CD4-positive, alpha-beta T cell treated with Interferon gamma for 1 hour (primary cell): Measurements from ENCODE around the gene HPN.
"Not testable (repeated sequence)": the region's sequence is repeated elsewhere in the genome, so short reads cannot be mapped to it uniquely, and the experiment has no call there.

Source experiments
- DNase-seq: peaks from one replicate; pipeline ENCODE4 v3.0.0-alpha.2; 2020

HPN gene

DNA sequence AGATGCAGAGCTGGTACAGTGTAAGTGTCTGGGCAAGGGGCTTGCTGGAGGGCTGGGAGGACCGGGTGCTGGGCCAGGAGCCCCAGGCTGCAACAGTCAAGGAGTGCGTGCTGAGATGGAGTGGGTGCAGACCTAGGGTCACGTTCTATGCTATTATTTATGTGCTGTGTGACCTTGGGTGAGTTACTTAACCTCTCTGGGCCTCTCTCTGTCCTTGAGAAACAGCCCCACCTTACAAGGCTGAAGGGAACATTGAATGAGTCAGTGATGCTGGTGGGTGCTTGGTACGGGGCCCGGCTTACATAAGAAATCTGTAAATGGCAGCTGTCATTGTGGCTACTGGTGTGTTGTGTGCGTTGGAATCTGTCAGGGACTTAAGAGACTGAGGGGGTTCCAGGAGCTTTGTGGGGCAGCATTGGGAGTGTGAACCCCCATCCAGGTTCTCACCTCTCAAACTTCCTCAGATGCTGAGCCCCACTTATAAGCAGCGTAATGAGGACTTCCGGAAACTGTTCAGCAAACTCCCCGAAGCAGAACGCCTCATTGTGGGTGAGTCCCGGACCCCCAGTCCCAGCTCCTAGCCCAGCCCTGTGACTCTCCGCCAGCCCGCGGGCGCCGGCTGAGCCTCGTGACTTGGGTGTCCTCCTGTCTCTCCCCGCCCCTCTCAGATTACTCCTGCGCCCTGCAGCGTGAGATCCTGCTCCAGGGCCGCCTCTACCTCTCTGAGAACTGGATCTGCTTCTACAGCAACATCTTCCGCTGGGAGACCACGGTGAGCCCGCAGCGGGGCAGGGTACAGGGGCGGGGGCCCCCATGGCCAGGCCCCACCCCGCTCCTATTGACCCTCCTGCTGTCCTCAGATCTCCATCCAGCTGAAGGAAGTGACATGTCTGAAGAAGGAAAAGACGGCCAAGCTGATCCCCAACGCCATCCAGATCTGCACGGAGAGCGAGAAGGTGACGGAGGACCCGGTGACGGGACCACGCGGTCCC, 31.8 kb upstream of the HPN start:
- DNase-seq = no peak

DNA sequence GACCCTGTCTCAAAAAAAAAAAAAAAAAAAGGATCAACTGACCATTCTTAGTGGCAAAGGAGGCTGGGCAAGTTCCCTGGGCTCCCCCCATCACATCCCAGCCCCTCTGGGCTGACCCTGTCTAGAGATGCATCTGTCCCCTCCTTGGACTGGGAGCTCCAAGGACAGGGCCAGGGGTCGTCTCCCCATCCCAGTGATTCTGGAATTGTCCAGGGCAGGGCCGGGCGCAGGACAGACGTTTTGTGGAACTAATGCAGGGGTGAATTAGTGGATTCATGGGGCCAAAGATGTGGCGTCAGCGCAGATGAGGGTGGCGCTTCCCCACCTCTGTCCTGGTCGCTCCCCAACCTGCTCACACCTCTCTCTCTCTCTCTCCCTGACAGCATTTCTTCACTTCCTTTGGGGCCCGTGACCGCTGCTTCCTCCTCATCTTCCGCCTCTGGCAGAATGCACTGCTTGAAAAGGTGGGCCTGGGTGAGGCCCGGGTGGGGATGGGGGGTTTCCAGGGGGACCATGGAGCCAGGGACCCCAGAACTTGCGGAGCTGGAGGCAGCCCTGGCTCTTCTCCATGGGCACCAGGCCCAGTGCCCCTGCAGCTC, 30.3 kb upstream of the HPN start:
- peak; percentile 38 for DNase-seq

DNA sequence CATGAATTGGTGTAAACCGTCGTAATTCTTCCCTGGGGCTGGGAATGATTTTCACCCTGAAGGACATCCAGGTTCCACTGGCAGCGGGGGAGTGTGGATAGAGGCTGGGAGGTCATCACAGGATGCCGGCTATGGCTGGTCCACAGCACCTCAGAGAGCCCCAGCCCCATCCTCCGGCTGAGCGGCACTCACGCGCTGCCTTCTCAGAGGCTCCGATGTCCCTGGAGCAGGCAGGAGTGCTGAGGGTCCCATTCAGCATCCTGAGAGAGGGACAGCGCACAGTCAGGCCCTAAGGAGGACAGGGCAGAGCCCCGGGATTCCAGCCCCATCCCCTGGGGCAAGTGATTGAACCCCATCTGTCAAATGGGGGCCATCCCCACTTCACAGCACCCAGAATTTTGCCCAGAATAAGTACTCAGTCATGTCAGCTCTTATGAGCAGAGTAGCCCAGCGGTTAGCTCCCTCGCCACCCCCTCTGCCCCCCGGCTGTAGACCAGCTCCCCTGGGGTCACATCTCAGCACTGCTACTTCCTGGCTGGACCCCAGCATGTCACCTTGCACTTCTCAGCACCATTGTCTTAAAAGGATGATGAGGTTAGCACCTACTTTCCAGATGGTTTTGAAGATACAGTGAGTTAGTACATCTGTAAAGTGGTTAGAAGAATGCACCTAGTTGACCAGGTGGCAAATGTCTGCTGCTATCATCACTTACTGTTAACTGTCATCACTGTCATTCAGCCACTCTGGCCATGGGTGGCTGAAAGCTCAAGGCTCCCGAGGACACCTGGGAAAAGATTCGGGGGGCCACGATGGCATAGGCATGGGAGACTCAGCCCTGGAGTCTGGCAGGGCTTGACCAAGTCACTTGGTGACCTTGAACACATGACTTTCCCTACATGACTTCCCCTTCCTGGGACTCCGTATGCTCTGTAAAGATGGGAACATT, 29.5 kb upstream of the HPN start:
- DNase-seq = no peak

DNA sequence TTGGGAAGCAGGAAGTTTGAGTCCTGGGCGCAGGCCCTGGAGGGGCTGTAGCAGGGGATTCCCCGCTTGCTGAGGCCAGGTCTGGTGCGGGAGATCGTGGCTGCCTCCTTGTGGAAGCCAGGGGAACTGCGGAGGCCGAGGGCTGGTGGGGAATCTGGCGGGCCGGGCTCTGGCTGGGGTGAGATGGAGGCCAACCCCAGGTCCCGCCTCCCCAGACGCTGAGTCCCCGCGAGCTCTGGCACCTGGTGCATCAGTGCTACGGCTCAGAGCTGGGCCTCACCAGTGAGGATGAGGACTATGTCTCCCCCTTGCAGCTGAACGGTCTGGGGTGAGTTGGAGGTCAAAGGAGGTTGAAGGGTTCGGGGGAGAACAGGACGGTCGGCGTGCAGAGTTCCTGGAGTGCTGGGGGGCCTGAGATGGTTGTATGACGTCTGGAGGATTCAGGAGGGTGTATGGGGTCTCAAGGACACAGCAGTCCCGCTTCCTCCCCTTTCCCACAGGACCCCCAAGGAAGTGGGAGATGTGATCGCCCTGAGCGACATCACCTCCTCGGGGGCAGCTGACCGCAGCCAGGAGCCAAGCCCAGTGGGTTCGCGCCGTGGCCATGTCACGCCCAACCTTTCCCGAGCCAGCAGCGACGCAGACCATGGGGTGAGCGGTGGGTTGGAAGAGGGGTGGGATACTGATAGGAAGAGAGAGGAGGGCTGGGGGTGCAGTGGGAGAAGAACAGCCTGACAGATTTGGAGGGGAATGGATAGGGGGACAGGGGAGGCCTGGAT, 28.3 kb upstream of the HPN start:
- DNase-seq = peak; percentile 81

DNA sequence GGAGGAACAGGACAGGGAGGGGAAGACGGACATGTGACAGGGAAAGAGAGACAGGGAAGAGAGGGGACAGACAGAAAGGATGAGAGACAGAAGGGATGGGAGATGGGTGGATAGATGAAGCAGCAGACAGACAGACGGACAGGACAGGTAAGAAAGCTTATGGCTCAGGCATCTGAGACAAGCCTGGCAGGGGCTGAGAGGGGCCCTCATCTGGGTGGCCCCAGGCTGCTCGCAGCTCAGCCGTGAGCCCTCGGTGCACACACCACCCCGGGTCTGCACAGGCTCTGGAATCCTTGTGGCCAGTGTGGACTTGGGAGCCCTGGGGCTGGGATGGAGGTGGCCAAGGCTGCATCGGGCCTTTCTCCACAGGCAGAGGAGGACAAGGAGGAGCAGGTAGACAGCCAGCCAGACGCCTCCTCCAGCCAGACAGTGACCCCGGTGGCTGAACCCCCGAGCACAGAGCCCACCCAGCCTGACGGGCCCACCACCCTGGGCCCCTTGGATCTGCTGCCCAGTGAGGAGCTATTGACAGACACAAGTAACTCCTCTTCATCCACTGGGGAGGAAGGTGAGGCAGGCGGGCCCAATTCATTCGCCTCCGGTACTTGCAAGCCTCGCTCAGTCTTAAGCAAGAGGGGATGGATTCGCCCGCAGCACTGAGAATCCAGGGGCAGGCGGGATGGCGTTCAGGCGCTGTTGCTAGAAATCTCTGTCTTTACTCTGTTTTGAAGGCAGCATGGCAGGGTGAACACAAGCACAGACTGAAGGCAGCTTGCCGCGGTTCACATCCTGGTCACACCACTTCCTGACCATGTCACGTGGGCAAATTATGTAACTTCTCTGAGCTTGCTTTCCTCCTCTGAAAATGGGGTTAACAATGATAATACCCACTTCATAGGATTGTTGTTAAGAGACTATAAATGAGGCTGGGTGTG, 27.4 kb upstream of the HPN start:
- DNase-seq = peak; percentile 76

DNA sequence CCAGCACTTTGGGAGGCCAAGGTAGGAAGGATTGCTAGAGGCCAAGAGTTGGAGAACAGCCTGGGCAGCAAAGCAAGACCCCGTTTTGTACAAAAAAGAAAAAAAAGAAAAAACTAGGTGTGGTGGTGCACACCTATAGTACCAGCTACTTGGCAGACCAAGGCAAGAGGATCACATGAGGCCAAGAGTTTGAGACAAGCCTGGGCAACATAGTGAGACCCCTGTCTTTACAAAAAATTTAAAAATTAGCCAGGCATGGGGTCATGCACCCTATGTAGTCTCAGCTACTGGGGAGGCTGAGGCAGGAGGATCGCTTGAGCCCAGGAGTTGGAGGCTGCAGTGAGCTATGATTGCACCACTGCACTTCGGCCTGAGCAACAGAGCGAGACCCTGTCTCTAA, 26.7 kb upstream of the HPN start:
- DNase-seq = not testable (repeated sequence)

DNA sequence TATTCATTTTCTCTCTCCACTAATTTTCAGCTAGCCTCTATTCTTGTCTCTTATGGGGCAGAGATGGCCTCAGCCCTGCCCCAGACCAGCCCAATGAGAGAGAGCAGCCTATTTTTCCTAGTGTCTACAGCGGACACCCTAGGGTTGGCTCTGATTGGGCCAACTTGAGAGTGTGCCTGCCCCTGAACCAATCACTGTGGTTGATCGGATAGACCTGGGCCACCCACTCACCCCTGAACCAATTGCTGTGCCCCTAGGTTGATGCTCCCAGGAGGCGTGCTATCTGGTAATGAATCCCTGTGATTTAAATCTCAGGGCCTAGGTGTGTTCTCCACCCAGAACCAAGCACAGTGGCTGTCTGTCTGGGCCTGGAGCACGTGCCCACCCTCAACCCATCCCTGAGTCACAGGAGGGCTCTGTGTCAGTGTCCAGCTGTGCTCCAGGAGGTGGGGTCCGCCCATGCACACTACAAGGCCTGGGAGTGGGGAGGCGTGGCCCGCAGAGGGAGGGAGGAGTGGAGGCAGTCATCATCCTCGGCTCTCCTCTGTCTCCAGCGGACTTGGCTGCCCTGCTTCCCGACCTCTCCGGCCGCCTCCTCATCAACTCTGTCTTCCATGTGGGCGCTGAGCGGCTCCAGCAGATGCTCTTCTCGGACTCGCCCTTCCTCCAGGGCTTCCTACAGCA, 26.1 kb upstream of the HPN start:
- DNase-seq = no peak

DNA sequence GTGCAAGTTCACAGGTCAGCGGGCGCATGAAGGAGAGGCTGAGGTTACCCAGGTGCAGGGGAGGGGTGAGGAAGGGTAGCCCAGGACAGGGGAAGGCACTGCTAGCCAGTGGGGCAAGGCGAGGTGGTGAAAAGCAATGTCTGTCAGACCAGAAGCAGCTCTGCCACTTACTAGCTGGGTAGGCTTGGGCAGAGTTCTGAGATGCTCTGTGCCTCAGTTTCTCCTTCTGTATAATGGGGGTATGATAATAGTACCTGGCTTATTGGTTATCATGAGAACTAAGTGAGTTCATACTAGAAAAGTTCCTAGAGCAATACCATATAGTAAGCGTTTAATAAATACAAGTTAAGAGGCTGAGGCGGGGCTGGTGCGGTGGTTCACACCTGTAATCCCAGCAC, 25.6 kb upstream of the HPN start:
- no peak for DNase-seq

DNA sequence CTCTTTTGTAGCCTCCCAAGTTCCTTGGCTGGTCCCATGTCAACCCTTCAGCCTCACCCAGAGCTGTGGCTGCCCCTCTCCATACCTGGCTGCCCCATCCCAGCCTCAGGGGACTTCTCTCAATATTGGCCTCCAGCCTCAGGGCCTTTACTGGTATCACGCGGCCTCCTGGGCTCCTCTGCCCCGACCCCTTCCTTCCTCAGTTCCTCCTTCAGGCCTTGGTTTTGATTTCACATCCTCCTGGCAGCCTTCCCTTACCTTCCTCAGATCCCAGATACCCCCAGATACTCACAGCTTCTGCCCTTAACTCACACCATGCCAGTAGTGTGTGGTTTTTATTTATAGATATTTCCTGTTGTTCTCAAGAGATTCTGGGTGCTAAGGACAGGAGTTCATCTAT, 24.0 kb upstream of the HPN start:
- no peak for DNase-seq

DNA sequence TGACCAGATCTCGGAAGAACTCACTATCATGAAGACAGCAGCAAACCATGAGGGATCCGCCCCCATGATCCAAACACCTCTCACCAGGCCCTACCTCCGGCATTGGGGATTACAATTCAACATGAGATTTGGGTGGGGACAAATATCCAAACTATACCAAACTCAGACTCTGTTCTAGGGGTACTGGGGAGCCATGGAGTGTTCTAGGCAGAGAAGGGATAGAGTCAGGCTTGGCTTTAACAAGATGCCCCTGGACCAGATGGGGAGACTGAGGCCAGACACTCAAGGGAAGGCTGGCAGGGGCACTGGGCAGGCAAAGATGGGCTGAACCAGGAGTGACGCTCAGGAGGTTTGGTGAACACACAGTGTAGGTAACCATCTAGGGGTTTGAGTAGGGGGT, 23.1 kb upstream of the HPN start:
- no peak for DNase-seq

DNA sequence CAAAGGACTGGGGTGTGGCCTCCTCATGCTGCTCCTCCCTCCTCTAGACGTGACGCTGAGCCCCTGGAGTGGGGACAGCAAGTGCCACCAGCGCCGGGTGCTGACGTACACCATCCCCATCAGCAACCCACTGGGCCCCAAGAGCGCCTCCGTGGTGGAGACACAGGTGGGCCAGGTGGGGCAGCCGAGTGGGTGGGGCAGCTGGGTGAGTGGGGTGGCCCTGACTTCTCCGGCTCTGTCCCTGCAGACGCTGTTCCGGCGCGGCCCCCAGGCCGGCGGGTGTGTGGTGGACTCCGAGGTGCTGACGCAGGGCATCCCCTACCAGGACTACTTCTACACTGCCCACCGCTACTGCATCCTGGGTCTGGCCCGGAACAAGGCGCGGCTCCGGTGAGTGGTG, 22.4 kb upstream of the HPN start:
- DNase-seq = no peak

DNA sequence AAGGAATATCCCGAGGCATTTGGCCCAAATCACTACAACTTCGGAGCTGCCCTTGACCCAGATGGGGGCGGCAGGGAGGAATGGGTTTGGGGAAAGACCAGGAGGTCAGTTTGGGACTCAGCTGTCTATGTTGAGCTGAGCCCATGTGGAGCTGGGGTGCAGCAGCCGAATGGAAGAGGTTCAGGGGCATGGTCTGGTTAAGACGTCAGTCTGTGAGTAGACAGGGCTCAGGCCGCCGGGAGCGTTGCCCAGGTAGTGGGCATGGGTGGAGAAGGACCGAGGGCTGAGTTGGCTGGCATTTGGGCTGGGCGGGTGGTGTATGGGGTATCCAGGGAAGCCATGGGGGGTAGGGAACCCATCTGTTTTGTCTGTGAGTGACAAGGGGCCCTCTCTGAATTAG, 20.5 kb upstream of the HPN start:
- no peak for DNase-seq

DNA sequence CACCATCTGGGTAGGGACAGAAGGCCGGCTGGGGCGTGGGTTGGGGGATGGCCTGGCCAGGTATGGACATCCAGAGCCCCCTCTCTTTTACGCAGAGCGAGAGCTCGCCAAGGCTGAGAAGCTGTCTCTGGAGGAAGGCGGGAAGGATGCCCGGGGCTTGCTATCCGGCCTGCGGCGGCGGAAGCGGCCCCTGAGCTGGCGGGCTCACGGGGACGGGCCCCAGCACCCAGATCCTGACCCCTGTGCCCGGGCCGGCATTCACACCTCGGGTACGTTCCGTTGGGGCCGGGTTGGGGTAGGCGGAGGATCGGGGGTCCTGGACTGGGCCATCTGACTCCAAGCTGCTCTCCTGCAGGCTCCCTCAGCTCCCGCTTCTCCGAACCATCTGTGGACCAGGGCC, 19.9 kb upstream of the HPN start:
- DNase-seq = no peak

DNA sequence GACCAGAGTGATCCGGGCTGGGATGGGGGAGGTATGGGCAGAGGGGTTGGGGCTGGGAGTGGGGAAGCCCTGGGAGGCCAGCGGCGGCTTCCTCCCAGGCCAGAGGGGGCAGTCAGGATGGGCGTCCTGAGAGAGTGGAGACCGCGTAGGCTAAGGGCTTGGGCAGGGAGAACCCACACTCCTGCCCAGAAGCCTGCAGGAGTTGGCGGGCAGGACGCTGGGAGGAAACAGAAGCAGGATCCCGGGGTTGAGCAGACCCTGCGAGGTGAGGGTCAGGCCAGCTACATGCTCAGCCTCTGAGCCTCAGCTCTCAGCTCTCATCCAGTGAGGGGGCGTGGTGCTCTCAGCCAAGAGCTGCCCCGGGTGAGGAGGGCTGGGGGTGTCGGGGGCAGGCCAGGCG, 19.1 kb upstream of the HPN start:
- DNase-seq = no peak

DNA sequence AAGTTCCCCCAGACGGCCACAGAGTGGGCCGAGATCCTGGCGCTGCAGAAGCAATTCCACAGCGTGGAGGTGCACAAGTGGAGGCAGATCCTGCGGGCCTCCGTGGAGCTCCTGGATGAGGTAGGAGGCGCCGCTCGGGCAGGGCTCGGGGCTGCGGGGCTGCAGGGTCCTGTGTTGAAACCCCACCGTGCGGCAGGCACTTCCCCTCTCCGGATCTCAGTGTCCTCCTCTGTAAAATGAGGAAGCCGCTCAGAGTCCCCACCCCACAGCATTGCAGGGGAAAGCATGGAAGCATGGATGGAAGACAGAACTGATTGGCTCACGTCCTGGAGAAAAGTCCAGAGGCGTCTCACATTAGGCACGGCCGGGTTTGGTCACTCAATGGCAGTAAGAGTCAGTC, 18.1 kb upstream of the HPN start:
- DNase-seq = no peak

DNA sequence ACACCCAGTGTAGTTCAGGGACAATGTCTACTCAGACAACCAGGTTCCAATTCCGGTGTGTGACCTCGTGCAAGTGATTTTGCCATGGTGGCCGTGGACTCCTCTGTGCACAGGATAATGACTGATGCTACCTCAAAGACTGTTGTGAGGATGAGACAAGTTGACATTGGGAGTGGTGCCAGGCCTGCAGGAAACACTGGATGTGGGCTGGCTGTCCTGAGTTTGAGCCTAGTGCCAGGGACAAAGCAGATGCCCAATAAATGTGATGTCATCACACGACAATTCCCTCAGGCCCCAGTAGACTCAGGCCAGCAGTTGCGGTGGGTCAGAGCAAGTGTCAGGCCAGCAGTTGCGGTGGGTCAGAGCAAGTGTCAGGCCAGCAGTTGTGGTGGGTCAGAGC, 17.4 kb upstream of the HPN start:
- no peak for DNase-seq

DNA sequence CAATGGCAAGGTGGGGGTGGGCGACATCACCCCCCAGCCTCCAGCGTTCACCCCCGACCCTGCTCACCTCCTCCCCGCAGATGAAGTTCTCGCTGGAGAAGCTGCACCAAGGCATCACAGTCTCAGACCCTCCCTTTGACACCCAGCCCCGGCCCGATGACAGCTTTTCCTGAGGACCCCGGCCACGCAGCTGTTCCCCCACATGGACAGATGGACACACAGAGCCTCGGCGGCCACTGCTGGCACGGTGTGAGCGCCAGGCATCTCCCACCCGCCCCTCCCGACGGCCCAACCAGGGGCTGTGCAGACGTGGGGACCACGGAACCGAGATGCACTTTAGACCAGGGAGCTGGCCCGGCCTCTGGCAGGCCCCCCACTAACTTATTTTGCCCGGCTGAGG, 15.6 kb upstream of the HPN start:
- no peak for DNase-seq

DNA sequence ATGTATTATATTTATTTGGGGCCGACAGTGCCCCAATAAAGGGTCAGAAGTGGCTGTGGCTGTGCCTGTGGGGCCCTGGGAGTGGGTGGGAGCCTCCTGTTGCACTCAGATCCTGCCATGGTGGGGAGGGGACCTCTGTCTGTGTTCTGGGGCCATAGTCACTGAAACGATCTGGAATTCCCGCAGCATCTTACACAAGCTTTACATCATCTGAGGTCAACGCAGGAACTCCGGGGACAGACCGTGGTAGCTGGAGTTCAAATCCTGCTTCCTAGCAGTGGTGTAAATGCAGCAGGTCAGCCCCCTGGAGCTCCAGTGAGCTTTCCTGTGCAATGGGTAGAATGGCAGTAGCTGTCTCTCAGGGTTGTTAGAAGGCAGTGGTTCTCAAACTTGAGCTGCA, 15.1 kb upstream of the HPN start:
- no peak for DNase-seq

DNA sequence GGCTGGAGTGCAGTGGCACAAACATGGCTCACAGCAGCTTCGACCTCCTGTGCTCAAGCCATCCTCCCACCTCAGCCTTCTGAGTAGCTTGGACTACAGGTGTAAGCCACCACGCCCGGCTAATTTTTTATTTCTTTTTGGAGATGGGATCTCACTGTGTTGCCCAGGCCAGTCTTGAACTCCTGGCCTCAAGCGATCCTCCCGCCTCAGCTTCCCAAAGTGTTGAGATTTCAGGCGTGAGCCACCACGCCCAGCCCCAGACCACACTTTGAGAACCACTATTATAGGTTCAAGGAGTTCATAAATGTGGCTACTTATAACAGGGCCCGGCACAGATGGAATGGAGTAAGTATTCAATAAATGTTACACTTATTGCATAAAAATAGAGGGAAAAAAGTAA, 14.5 kb upstream of the HPN start:
- no peak for DNase-seq

DNA sequence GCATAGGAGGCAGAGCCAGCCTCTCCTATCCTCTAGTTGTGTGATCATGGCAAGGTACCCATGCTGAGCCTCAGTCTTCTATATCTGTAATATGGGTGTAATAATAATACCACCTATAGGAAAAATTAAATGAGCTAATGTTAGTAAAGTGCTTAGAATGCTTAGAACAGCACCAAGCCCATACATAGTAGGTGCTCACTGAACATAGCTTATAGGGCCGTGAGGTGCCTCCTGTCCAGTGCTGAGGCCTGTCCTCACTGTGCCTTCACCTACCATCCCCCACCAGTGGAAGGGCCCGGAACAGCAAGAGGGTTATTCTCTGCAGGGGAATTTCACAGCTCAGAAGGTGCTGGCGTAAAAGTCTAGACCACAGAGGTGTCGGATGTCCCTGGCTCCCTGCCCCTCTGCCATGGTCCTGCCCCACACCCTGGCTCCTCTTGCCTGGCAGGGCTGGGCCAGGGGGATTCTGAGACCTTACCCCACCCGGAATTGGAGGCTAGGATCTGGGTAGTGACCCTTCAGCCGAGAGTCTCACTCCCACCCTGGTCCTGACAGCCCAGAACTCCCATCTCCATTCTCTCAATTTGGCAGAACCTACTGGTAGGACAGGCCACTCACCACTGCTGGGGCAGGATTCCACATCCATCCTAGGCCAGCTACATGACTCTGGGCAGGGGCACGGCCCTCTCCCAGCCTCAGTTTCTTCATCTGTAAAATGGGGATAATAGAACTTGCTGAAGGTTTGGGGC, 13.5 kb upstream of the HPN start:
- DNase-seq = no peak
